ENCODE results near the gene PRKX.

DNA sequence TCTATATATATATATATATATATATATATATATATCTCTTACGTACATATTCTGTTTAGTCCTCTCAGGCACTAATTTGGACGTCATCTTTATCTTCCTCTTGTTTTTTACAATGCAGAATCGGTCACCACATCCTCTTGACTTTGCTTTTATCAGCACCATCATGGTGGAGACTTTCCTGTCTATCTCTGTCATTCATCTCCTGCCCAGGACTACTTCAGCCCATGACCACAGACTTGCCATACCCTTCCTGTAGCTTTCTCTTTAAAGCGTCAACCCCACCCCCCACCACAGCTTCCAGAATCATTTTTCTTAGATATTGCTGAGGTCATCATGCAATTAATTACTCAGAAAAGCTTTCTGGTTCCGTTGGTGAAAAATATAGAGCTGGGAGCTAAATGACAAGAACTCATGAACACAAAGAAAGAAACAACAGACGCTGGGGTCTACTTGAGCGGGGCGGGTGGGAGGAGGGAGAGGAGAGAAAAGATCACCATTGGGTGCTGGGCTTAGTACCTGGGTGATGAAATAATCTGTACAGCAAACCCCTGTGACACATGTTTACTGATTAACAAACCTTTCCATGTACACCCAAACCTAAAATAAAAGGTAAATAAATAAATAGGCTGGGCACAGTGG lies 30.5 kb upstream of the PRKX start:
- TF ChIP-seq CTCF (IDR thresholded peaks at IDR 0.05; ENCODE audit: insufficient read depth, low read length, poor library complexity, severe bottlenecking) (no peak), EZH2phosphoT487 (conservative IDR thresholded peaks at IDR 0.05; ENCODE audit: low read length) (no peak)

Measured in SU-DHL-6 (cell line).